ENCODE data around the gene UBR2.

GRCh38 chr6:42564506-42564825 lies 637 bp downstream of the UBR2 start:
- TF ChIP-seq, protein P1, sequence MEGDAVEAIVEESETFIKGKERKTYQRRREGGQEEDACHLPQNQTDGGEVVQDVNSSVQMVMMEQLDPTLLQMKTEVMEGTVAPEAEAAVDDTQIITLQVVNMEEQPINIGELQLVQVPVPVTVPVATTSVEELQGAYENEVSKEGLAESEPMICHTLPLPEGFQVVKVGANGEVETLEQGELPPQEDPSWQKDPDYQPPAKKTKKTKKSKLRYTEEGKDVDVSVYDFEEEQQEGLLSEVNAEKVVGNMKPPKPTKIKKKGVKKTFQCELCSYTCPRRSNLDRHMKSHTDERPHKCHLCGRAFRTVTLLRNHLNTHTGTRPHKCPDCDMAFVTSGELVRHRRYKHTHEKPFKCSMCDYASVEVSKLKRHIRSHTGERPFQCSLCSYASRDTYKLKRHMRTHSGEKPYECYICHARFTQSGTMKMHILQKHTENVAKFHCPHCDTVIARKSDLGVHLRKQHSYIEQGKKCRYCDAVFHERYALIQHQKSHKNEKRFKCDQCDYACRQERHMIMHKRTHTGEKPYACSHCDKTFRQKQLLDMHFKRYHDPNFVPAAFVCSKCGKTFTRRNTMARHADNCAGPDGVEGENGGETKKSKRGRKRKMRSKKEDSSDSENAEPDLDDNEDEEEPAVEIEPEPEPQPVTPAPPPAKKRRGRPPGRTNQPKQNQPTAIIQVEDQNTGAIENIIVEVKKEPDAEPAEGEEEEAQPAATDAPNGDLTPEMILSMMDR (conservative IDR thresholded peaks at IDR 0.05) = no peak
- TF ChIP-seq EZH2 (IDR thresholded peaks at IDR 0.05; ENCODE audit: low read depth) = no peak

Measured in PC-9 (cell line).